SHP77 (cell line): ENCODE results near the gene SH3TC2.

Experiments used
- DNase-seq, 2 experiments: peaks; one replicate each; lab custom pipeline; 2025; lab: John Stamatoyannopoulos, UW

SH3TC2 gene

GRCh38 chr5:149028161-149028560, 34.7 kb downstream of the SH3TC2 start:
- no peak for DNase-seq

- no peak for DNase-seq
Measured at GRCh38 chr5:149027636-149028035, 35.2 kb downstream of the SH3TC2 start.

GRCh38 chr5:149024943-149025342, 37.9 kb downstream of the SH3TC2 start:
- no peak for DNase-seq

GRCh38 chr5:149024477-149024876, 38.4 kb downstream of the SH3TC2 start:
- DNase-seq, result no peak

- DNase-seq, result no peak
Measured at GRCh38 chr5:149022200-149022599, 40.7 kb downstream of the SH3TC2 start.

- no peak for DNase-seq
Measured at GRCh38 chr5:149019679-149020078, 43.2 kb downstream of the SH3TC2 start.

GRCh38 chr5:149018909-149019443, 43.9 kb downstream of the SH3TC2 start:
- DNase-seq, result no peak

- no peak for DNase-seq
Measured at GRCh38 chr5:149017636-149018035, 45.2 kb downstream of the SH3TC2 start.

GRCh38 chr5:149015561-149015960, 47.3 kb downstream of the SH3TC2 start:
- DNase-seq, result no peak

GRCh38 chr5:149015126-149015525, 47.7 kb downstream of the SH3TC2 start:
- DNase-seq, result no peak

- no peak for DNase-seq
Measured at GRCh38 chr5:149014571-149015031, 48.3 kb downstream of the SH3TC2 start.

GRCh38 chr5:149013796-149014195, 49.1 kb downstream of the SH3TC2 start:
- DNase-seq, result no peak

- no peak for DNase-seq
Measured at GRCh38 chr5:149012350-149012749, 50.5 kb downstream of the SH3TC2 start.

- DNase-seq, result no peak
Measured at GRCh38 chr5:149011728-149012127, 51.1 kb downstream of the SH3TC2 start.

- no peak for DNase-seq
Measured at GRCh38 chr5:149011084-149011483, 51.8 kb downstream of the SH3TC2 start.

GRCh38 chr5:149007174-149007573, 55.7 kb downstream of the SH3TC2 start:
- DNase-seq, result no peak

- DNase-seq, result no peak
Measured at GRCh38 chr5:149006426-149006825, 56.4 kb downstream of the SH3TC2 start.

GRCh38 chr5:149005077-149005892, 57.6 kb downstream of the SH3TC2 start:
- no peak for DNase-seq

GRCh38 chr5:149004559-149004958, 58.3 kb downstream of the SH3TC2 start:
- DNase-seq, result no peak

GRCh38 chr5:149002761-149003689, 59.8 kb downstream of the SH3TC2 start:
- DNase-seq, result no peak

GRCh38 chr5:149002053-149002452, 60.8 kb downstream of the SH3TC2 start:
- no peak for DNase-seq

- no peak for DNase-seq
Measured at GRCh38 chr5:149001162-149001561, 61.7 kb downstream of the SH3TC2 start.

- no peak for DNase-seq
Measured at GRCh38 chr5:148999741-149000140, 63.1 kb downstream of the SH3TC2 start.
